Bronchial epithelial cell (primary cell): ENCODE results near the gene MCUR1. TPM values are rescaled to one million over a fixed set of nuclear protein-coding genes. Genes with fewer than 3 reads are reported as not detected.
"Not testable (repeated sequence)": the region's sequence is repeated elsewhere in the genome, so short reads cannot be mapped to it uniquely, and the experiment has no call there.

Experiments used
- DNase-seq: peaks from one replicate; pipeline ENCODE4 v3.0.0-alpha.2; 2010; ENCODE audit warnings: low read depth
- FAIRE-seq: peaks from 2 replicates; lab custom pipeline; 2011; peaks lifted over from hg19 to GRCh38; lab: Jason Lieb, UNC
- H3K27me3 ChIP-seq: 2 replicates; pipeline ENCODE4 v1.5.1; 2011; ENCODE audit warnings: low read length; ENCODE audit not compliant: control insufficient read depth, insufficient read depth
- H3K36me3 ChIP-seq: 2 replicates; pipeline ENCODE4 v1.5.1; 2011; ENCODE audit warnings: low read length; ENCODE audit not compliant: control insufficient read depth, insufficient read depth
- H3K4me3 ChIP-seq: 2 replicates; pipeline ENCODE4 v1.5.1; 2011; ENCODE audit warnings: mild to moderate bottlenecking, low read depth, low read length, control low read depth
- total RNA-seq: library from RNA; depleted of rRNA; stranded (reverse); fragments of >200 nt; gene quantifications from 2 replicates; pipeline ENCODE4 v1.2.1, GENCODE V29; 2014
- TF ChIP-seq, protein P1 (sequence below): IDR thresholded peaks from 2 replicates; pipeline ENCODE4 v1.5.1; 2011; ENCODE audit warnings: mild to moderate bottlenecking, moderate library complexity, low read length, control low read depth, inconsistent platforms; ENCODE audit not compliant: insufficient read depth, severe bottlenecking

The MCUR1 gene
- total RNA-seq, 1 donor from 2014 or later, result 10.0 TPM

DNA sequence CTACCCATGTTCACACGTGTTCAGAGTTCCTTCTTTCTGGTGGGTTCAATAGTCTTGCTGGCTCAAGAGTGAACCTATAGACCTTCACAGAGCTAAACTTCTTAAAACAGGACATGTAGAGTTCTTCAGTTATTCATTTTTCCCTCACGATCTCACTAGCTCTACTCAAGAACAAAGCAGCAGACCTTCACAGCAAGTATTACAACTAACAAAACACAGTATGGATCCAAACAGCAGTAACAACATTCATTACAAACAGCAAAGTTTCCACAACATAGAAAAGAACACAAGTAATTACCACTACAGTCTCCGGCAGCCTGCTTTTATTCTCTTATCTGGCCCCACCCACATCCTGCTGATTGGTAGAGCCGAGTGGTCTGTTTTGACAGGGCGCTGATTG, 39.5 kb upstream of the MCUR1 start:
- TF ChIP-seq, protein P1, sequence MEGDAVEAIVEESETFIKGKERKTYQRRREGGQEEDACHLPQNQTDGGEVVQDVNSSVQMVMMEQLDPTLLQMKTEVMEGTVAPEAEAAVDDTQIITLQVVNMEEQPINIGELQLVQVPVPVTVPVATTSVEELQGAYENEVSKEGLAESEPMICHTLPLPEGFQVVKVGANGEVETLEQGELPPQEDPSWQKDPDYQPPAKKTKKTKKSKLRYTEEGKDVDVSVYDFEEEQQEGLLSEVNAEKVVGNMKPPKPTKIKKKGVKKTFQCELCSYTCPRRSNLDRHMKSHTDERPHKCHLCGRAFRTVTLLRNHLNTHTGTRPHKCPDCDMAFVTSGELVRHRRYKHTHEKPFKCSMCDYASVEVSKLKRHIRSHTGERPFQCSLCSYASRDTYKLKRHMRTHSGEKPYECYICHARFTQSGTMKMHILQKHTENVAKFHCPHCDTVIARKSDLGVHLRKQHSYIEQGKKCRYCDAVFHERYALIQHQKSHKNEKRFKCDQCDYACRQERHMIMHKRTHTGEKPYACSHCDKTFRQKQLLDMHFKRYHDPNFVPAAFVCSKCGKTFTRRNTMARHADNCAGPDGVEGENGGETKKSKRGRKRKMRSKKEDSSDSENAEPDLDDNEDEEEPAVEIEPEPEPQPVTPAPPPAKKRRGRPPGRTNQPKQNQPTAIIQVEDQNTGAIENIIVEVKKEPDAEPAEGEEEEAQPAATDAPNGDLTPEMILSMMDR, result no peak
- no peak overlapping the region for H3K4me3 ChIP-seq
- H3K36me3 ChIP-seq, result no peaks in the 10 kb centered on the region
- no peaks in the 10 kb centered on the region for H3K27me3 ChIP-seq
- DNase-seq (no peak), FAIRE-seq (no peak)

DNA sequence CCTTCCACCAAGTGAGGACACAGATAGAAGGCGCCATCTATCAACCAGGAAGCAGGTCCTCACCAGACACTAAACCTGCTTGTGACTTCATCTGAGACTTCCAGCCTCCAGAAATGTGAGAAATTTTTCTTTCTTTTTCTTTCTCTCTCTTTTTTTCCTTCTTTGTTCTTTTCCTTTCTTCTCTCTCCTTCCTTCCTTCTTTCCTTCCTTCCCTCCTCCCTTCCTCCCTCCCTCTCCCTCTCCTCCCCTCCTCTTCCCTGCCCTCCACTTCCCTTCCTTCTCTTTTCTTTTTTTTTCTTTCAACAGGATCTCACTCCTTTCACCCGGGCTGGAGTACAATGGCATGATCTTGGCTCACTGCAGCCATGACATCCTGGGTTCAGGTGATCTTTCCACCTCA, 37.4 kb upstream of the MCUR1 start:
- H3K36me3 ChIP-seq, result no peaks in the 10 kb centered on the region
- H3K27me3 ChIP-seq, result no peaks in the 10 kb centered on the region
- no peak overlapping the region for H3K4me3 ChIP-seq
- TF ChIP-seq, protein P1, result no peak
- no peak for FAIRE-seq
- no peak for DNase-seq

DNA sequence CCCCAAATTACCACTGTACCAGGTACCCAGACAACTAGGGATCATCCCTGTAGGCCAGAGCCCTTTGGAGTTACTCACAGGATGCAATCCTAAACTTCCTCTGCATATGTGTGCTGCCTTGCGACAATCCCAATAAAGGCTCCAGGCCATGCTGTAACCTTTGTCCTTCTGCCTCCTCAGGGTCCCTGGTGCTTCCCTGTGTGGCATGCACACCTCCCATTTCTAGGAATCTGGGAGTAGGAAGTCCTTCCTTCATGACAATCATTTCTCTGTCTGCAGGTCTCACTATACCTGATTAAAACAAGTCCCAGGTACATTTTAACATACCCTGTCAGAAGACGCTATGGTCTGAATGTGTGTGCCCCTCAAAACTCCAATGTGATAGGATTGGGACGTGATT, 37.0 kb upstream of the MCUR1 start:
- no peaks in the 10 kb centered on the region for H3K27me3 ChIP-seq
- no peak overlapping the region for H3K4me3 ChIP-seq
- TF ChIP-seq, protein P1, result no peak
- FAIRE-seq, result no peak
- DNase-seq, result no peak
- H3K36me3 ChIP-seq, result no peaks in the 10 kb centered on the region

DNA sequence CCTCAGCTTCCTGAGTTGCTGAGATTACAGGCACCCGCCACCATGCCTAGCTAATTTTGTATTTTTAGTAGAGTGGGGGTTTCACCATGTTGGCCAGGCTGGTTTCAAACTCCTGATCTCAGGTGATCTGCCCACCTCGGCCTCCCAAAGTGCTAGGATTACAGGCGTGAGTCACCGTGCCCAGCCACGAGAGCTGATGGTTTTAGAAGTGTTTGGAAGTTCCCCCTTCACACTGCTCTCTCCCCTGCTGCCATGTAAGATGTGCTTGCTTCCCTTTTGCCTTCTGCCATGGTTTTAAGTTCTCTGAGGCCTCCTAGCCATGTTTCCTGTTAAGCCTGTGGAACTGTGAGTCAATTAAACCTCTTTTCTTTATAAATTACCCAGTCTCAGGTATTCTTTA, 36.3 kb upstream of the MCUR1 start:
- not testable (repeated sequence) for H3K36me3 ChIP-seq, FAIRE-seq

DNA sequence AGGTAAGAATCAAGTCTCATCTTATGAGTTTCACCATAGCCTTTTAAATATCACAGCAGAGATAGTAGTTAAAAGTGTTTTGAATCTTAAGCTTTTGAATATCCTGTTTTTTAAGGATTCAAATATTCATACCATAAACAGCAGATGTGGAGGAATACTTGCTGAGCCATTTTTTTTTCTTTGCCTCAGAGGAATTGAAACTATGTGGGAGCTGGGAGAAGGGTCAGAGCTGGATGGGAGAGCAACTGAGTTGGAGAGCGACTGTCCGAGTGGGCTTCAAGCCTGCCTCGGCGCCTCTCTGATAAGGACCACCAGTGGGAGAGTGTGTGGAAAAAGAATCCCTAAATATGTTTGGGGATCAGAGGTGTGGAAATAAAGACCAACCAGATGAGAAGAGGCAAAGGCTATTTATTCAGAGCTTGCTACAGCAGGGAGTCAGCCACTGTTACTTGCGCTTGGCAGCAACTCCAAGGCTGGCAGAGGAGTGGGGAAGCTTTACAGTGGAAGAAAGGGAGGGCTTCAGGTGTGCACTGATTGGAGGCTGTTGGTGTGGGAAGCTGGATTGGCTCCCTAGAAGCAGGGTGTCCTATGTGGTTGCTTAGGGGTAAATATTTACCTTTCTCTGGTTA, 34.3 kb upstream of the MCUR1 start:
- no peak for DNase-seq
- no peaks in the 10 kb centered on the region for H3K36me3 ChIP-seq
- TF ChIP-seq, protein P1, result no peak
- H3K27me3 ChIP-seq, result no peaks in the 10 kb centered on the region
- no peak for FAIRE-seq
- no peak overlapping the region for H3K4me3 ChIP-seq

More for the DNA sequence above, 36.3 kb upstream of the MCUR1 start:
- H3K4me3 ChIP-seq, DNase-seq, H3K27me3 ChIP-seq: not testable (repeated sequence)

DNA sequence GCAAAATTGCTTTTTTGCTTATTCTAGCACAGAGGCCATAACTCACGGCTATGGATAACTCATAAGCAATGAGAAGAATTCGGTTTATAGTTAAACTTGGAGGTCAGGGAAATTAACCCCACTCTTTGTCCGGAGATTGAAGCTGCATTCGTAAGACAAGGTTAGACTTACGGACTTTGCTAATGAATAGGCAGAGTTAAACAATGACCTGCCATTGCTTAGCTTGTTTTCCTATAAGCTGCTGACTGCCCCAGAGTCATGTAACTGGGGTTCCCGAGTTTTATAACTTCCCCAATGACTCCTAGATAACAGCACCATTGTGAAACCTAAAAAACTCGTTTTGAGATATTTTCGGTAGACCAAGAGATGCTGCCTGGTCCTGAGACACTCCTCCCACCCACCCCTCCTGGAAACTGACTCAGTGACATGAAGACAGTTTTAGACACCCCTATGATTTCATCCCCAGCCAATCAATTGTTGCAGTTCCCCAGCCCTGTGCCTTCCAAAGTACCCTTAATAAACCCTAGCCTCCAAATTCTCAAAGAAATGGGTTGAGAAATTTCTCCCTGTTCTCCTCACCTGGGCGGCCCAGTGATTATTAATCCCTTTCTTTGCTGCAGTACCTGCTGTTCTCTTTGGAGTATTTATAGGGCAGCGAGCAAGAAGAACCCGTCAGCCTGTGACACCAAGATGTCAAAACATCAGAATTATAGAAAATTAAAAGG, 33.1 kb upstream of the MCUR1 start:
- Histone ChIP-seq H3K4me3 (no peak overlapping the region), H3K36me3 (no peaks in the 10 kb centered on the region), H3K27me3 (no peaks in the 10 kb centered on the region)
- FAIRE-seq, result no peak
- TF ChIP-seq, protein P1, result no peak
- DNase-seq, result no peak
